Mucosa of descending colon (tissue), 3 donors: ENCODE measurements around the gene PHYH. TPM values are rescaled to one million over a fixed set of nuclear protein-coding genes. Genes with fewer than 3 reads are reported as not detected.

ENCODE experiments used
- ATAC-seq: fragments of 200-7000 bp; cut with Tn5 transposase; one replicate; pipeline ENCODE4 v1.9.1; 2020; ENCODE audit warnings: mild to moderate bottlenecking, moderate library complexity
- DNase-seq, 3 donors: peaks; one replicate each; pipeline ENCODE4 v3.0.0-alpha.2; 2020
- H3K36me3 ChIP-seq: fragments of 200-600 bp; one replicate; pipeline ENCODE4 v1.8.0; 2021; ENCODE audit warnings: low read depth, mild to moderate bottlenecking
- H3K4me1 ChIP-seq: fragments of 200-600 bp; one replicate; pipeline ENCODE4 v1.8.0; 2021; ENCODE audit warnings: low read depth, mild to moderate bottlenecking
- H3K4me3 ChIP-seq: fragments of 200-600 bp; one replicate; pipeline ENCODE4 v1.8.0; 2021; ENCODE audit warnings: mild to moderate bottlenecking
- H3K9me3 ChIP-seq: fragments of 200-600 bp; one replicate; pipeline ENCODE4 v1.8.0; 2021; ENCODE audit warnings: mild to moderate bottlenecking
- intact Hi-C, 2 donors: fragments of 100-400 bp; cut with DNase I in 1 of 2; cut with micrococcal nuclease in 1 of 2; formaldehyde crosslinking; loops; one replicate each; pipeline versions ENCODE4 v1.11.0 to v1.11.1; 2022; cut with DNase I, micrococcal nuclease
- long read RNA-seq, 2 donors: library from polyadenylated mRNA; unstranded; transcript quantifications; one replicate each; pipeline ENCODE4 v2.0.0, GENCODE V29; 2019 to 2021
- total RNA-seq, 3 donors: library from RNA; stranded (reverse); fragmentation: NEBNext Ultra II Directional in 2 of 3; extraction: Animal tissue kit (Norgen Biotek cat#: 25700) in 2 of 3; gene quantifications; one replicate each; pipeline versions ENCODE4 v1.2.1 to v1.2.4, GENCODE V29; 2021 to 2023
- TF ChIP-seq, protein P1 (sequence below): fragments of 200-600 bp; IDR thresholded peaks from one replicate; pipeline ENCODE4 v1.8.0; 2022; ENCODE audit warnings: antibody characterized with exemption, mild to moderate bottlenecking
- donor health status: DM: no; HTN: no; CAD: no; lungs with moderate emphysema.
- donor health status: DM: no; HTN: no; CAD: no.
- donor health status: DM: no; HTN: yes; CAD: no.

Gene PHYH
- 10 to 100 TPM; 33.8 to 64.2 (median 53.6) TPM for total RNA-seq
- long read RNA-seq, donor 1, transcript PHYH-201 (9 exons, 1,577 nt) = major isoform, 71 of 88 reads
- long read RNA-seq, donor 1, partial matches to known transcripts = 1 of 88 reads
- long read RNA-seq, donor 1, other reads (novel, unspliced or antisense) = 13 of 88 reads
- long read RNA-seq, donor 2, transcript PHYH-201 (9 exons, 1,577 nt) = major isoform, 82 of 89 reads
- long read RNA-seq, donor 2, partial matches to known transcripts = 0 of 89 reads
- long read RNA-seq, donor 2, other reads (novel, unspliced or antisense) = 6 of 89 reads

DNA sequence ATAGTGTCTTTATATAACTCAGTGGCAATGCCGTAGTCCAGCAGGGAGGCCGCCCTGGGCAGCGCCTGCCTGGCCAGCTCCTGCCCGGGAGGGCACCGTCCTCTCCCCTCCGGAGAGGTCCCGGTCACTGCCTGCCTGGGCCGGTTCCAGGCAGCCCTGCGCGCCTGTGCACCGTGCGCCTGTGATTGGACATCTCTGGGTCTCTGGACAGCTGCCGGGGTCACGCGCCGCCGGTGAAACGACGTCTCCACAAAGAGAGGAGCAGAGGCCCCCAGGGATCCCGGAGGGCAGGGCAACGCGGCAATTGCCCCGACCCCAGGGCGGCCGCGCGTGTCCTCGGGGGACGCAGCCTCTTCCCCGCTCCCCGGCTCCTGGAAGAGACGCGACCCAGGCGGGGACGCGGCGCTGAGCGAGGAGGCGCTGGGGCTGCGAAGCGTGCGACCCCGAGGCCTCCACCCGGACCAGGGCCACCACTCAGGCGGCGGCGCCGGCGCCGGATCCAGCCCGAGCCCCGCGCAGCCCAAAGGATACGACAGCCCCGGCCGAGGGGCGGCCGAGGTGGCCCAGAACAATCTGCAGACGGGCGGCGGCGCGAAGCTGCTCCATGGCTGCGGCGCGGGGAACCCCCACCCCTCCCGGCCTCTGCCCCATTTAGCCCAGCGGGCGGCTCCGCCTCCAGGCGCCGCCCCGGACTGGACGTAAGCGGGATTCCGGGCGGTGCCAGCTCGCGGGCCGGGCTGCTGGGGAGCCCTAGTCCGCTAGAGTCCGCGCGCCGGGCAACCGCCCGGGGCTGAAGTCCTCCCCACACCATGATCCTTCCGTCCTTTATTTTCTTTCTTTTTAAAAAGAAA is at the start of gene PHYH:
Gene PHYH, minus strand, starts transcription at position 628 of the 851 bp plus-strand sequence. Its CDS starts 22 bp downstream, at position 606.
- intact Hi-C loops = no loop called here
- peak; percentile 92 to 95 (median 94) for DNase-seq

DNA sequence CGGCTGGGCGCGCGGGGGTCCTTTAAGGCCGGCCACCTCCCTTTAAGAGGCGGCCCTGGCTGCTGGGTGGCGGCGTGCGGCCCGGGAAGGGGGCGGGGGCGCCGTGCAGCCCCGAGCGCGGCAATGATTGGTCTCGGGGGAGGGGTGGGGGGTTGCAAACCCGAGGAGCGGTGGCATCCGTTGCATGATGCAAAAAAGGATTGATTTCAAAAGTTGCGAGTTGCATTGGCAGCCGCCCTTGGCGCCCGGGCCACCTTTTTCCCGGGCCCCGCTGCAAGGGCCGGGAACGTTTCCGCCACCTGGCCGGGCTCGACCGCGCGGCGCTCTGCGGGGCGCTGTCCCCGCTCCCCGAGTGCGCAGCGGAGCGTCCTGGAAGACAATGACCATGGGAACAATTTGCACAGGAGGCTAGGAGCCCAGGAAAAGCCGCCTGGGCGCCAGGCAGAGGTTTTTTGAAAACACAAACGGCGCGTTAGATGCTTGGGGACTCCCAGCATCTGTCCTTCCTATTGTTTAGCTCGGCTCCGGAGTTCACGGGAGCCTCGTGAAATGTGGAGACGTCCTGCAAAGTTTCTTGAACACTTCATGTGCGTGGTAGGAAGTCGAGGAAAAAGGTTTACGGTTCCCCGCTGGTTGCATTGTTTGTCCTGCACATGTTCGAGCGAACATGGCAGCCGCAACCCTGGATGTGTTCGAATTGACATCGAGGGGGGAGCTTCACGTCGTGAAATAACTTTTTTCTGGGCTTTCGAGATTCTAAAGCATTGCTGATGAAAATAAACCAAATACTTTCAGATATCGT is 48.6 kb upstream of the PHYH start, which contains the start of gene SEPHS1:
Gene SEPHS1, minus strand, starts transcription at position 78 of the 802 bp plus-strand sequence. CDS start 3,343 bp downstream, outside the sequence.
- intact Hi-C loops = no loop called here
- peak; percentile 76 for ATAC-seq
- DNase-seq = peak; percentile 80 to 86 (median 86)

More for the DNA sequence above, at the start of gene PHYH:
- peak within 1 kb of the TSS; percentile 67 for H3K4me3 ChIP-seq
- ATAC-seq = peak; percentile 91
- peaks cover 6% of the 10 kb centered on the region for H3K4me1 ChIP-seq
- no peaks in the 10 kb centered on the region for H3K36me3 ChIP-seq
- TF ChIP-seq, protein P1, sequence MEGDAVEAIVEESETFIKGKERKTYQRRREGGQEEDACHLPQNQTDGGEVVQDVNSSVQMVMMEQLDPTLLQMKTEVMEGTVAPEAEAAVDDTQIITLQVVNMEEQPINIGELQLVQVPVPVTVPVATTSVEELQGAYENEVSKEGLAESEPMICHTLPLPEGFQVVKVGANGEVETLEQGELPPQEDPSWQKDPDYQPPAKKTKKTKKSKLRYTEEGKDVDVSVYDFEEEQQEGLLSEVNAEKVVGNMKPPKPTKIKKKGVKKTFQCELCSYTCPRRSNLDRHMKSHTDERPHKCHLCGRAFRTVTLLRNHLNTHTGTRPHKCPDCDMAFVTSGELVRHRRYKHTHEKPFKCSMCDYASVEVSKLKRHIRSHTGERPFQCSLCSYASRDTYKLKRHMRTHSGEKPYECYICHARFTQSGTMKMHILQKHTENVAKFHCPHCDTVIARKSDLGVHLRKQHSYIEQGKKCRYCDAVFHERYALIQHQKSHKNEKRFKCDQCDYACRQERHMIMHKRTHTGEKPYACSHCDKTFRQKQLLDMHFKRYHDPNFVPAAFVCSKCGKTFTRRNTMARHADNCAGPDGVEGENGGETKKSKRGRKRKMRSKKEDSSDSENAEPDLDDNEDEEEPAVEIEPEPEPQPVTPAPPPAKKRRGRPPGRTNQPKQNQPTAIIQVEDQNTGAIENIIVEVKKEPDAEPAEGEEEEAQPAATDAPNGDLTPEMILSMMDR = no peak
- H3K9me3 ChIP-seq = no peaks in the 10 kb centered on the region

DNA sequence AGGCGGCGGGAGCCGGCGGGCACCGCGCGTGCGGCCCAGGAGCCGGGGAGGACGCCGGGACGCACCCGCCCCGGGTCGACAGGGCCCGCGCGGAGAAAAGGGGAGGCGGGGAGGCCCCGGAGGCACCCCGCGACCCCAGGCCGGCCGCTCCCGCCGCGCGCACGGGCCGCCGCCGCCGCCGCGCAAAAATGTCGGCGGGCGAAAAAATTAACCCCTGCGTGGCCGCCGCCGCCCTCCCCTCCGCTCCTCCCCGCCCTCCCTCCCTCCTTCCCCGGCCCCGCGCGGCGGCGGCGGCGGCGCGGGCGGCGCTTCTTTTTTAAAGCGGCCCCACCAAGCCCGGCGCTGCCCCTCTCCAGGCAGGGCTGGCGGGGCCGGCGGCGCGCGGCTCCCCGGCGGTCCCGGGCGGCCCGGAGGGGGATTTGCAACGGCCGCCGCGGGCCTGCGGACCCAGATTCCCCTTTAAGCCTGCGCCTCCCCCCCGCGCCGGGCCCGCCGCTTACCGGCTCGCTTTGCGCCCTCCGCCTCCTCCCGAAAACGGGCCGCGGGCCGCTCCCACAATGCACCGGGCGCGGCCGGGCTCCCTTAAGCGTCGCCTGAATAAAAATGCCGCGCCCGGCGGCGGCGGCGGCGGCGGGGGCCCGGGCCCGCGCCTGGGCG is 47.8 kb upstream of the PHYH start:
- Histone ChIP-seq H3K4me1 (peaks cover 15% of the 10 kb centered on the region), H3K4me3 (peak overlapping the region; percentile 87), H3K9me3 (no peaks in the 10 kb centered on the region), H3K36me3 (no peaks in the 10 kb centered on the region)
- TF ChIP-seq, protein P1 = no peak
- ATAC-seq (peak; percentile 76), DNase-seq (peak; percentile 83 to 90 (median 89))
- intact Hi-C loops = no loop called here

More for the DNA sequence above, 48.6 kb upstream of the PHYH start, which contains the start of gene SEPHS1:
- peak within 1 kb of the TSS; percentile 87 for H3K4me3 ChIP-seq
- H3K4me1 ChIP-seq = peaks cover 15% of the 10 kb centered on the region
- H3K9me3 ChIP-seq = no peaks in the 10 kb centered on the region
- no peaks in the 10 kb centered on the region for H3K36me3 ChIP-seq
- TF ChIP-seq, protein P1 = no peak

DNA sequence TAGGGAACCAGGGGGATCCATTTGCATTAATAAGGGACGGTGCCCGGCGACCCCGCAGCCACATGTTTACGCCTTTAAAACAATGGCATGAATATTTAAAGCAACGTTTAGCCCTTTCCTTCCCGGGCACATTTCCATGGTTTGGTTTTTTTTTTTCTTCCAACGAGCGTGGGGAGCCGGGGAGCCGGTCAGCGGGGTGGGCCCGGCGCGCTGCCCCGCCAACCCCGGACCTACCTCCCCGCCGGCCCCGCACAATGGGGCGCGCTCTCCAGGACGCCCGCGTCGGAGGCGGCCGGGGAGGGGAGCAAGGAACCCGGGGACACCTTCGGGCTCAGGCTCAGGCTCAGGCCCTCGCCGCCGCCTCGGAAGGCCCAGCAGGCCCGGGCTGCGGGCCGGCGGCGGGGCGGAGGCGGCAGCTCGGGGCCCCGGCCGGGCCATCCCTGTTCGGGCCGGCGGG is 47.2 kb upstream of the PHYH start:
- TF ChIP-seq, protein P1 = no peak
- Histone ChIP-seq H3K36me3 (no peaks in the 10 kb centered on the region), H3K4me3 (peak overlapping the region; percentile 87), H3K9me3 (no peaks in the 10 kb centered on the region), H3K4me1 (peaks cover 15% of the 10 kb centered on the region)
- intact Hi-C loops = no loop called here
- DNase-seq (peak in 2 of 3 donors; percentile 34 to 62), ATAC-seq (peak; percentile 9)
